Body of pancreas (tissue), 4 donors: ENCODE data around the gene TENM3.

Experiments used
- CTCF ChIP-seq, 7 experiments: fragments of 450-650 bp in 4 of 7; fragments of 200-600 bp in 3 of 7; sonication (generic) in 3 of 7; IDR thresholded peaks; one replicate each; pipeline ENCODE4 v1.5.1; 2016 to 2019; ENCODE audit warnings: antibody characterized with exemption in 7 of 7
- POLR2A ChIP-seq, 3 donors: fragments of 450-650 bp; IDR thresholded peaks; one replicate each; pipeline ENCODE4 v1.6.1; 2016; ENCODE audit warnings: antibody characterized with exemption in 3 of 3, mild to moderate bottlenecking in 2 of 3

- TF ChIP-seq CTCF (IDR thresholded peaks at IDR 0.05) (no peak), POLR2A (IDR thresholded peaks at IDR 0.05) (no peak)
Observed at GRCh38 chr4:182354106-182354505, 110.9 kb downstream of the TENM3 start.
